Measurements from ENCODE around the gene RAET1L.
"Not testable (repeated sequence)": the region's sequence is repeated elsewhere in the genome, so short reads cannot be mapped to it uniquely, and the experiment has no call there.

The RAET1L gene

DNA sequence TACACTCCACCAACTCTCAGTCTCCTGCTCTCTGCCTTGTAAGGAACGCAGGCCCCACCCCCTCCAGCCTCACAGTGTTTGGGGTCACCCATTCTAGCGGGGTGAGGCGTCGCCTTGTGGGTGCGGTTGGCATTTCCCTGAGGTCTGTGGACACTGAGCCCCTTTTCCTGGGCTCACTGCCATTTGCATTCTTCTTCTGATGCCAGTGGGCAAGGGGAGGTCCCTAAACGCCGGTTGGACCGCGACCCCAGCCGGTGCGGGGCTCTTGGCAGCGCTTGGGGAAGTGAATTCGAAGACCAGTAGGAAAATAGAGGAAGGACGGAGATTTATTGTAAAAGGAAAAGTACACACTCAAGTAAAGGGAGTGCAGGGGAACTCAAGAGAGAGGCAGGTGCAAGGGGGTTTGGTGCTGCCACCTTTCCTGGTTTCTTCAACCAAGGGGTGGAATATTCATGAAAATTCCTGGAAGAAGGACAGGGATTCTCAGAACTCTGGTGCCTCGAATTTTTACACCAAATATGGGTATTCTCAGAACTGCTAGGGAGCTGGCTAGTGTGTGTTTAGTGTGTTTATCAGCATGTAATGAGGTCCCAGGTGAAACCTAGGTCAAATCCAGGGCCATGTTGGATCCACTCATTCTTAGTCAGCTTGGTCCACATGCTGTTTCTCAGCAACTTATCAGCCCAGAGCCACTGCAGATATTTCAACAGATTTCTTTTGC is 9.9 kb downstream of the RAET1L start:
- not testable (repeated sequence) for DNase-seq

DNA sequence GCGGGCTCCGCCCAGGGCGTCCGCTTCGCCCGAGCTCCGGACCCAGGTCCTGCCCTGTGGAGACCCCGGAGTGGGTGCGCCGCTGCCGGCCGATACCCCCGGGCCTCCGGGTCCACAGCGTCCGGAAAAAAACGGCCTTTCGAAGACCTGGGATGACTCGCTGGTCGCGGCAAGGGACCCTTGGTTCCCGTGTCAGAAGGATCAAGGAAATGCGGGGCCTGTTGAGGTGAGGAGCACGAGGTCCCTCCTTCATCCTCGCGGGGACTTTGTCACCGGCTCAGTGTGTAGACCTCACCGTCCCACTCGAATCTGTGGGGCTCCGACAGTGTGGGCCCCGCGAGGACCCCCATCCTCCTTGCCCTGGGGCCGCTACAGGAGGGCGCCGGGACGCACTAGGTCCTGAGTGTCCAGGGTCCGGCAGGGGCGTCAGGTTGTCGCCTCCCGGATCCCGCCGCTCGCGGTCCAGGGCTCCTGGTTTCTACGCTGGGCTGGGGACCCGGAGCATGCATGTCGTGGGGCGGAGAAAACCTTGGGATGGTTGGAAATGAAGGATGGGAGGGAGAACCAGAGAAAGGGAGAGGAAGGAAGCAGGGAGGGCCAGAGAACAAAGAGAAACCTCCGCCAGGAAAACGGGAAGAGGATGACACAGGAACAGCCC is 10.6 kb downstream of the RAET1L start:
- DNase-seq: not testable (repeated sequence)

DNA sequence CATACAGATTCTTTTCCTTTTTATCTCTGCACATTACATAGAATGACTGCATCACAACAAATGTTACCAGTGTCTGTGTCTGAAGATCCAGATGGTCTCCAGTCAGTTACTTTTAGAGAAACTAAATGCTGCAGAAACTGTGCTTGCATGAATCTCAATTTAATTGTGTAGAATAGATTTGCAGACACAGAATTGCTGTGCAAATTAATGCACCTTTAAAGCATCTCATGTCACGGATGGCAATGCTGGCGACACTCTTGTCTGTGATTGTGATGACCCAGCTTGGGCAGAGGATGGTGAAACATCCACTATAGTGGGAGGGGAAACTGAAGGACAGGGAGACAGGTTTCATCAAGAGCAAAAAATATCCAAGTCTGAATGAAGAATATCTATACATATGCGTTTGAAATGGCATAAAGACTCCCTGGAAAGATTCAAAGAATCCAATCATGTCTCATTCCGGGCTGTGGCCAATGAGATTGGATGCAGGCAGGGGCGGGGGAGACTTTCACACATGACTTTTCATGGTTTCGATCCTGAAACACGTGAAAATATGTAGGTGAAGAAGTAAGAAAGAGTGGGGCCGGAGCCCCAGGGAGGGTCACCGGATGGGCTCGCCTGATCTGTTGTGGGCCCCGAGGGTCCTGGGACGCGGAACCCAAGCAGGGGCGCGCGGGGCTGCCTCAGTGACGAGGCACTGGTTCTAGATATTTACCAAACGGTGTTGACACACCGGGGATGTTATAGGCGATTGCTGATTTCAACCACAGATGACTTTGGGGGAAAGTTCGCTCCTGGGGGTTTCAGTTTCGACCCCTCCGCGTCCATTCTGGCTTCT is 11.3 kb downstream of the RAET1L start:
- not testable (repeated sequence) for DNase-seq

DNA sequence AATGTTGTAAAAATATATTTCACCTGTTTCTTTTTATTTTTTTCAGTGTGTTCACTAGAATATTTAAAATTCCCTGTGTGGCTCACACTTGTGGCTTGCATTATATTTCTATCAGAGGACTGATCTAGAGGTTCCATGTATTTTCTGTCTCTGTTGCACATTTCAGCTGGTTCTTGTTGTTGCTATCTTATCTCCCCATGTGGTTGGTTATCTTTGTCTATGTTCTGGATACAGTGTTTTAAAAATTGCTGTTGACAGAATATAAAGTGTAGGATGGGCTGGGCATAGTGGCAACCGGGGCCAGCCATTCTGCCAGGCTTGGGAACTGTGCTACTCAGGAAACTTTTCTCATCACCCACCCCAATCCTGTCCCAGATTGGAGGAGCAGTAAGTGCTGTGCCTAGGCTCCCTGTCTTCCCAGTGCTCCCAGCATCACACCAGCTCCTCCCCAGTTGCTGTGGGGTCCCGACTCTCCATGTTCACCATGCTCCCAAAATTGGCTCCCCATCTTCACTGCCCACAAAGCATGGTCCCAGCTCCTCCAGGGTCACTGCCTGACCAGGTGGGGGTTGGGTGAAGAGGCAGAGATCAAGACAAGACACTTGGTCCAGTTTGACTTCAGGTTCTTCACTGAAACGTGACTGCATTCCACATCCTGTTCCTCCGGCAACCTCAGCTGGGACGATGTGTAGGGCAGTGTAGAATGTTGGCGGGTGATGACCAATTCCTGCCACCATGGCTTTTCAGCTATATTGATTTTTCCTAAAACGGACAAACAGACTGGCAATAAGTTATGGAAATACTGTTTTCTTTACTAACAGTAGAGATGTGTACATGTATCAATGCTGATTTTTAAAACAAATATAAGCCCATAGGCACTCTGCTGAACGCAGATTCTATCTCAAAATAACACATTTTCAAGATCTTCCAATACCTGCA is 12.2 kb downstream of the RAET1L start:
- not testable (repeated sequence) for DNase-seq

DNA sequence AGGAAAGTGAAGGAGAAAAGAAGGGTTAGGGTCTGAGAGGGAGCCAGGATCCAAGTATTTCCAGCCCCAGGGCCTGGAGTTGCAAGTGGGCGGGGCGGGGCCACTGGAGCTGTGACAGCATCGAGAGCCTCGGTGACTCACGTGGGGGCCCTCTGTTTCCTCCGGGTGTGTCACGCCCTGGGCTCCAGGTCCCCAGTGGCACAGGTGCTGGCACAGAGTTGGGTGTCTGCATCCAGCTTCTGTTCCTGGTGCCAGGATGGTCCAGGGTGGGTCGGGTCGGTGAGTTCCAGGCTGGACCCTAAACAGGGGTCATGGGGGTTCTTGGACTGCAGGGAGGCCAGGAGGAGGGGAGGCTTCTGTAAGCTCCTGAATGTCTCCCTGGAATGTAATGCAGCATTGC is 16.7 kb downstream of the RAET1L start:
- DNase-seq: no peak

DNA sequence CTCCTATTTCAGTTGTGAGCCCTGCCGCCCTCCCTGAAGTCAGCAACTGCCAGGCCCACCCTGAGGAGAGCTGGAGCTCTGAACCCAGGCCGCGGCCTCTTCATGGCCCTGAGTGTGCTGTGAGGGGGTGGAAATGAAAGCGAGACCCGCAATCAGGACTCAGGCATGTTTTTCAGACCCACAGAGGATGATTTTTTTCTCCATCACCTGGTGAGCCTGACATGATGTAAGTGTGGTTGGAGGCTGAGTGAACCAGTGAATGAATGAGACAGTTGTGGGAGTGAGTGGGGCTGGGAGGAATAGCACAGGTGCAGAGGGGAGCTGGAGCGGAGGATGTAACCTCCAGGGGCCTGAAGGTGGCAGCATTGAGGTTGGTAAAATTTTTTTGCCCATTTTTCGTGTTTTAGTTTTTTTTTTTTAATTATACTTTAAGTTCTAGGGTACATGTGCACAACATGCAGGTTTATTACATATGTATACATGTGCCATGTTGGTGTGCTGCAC is 18.3 kb downstream of the RAET1L start:
- no peak for DNase-seq

DNA sequence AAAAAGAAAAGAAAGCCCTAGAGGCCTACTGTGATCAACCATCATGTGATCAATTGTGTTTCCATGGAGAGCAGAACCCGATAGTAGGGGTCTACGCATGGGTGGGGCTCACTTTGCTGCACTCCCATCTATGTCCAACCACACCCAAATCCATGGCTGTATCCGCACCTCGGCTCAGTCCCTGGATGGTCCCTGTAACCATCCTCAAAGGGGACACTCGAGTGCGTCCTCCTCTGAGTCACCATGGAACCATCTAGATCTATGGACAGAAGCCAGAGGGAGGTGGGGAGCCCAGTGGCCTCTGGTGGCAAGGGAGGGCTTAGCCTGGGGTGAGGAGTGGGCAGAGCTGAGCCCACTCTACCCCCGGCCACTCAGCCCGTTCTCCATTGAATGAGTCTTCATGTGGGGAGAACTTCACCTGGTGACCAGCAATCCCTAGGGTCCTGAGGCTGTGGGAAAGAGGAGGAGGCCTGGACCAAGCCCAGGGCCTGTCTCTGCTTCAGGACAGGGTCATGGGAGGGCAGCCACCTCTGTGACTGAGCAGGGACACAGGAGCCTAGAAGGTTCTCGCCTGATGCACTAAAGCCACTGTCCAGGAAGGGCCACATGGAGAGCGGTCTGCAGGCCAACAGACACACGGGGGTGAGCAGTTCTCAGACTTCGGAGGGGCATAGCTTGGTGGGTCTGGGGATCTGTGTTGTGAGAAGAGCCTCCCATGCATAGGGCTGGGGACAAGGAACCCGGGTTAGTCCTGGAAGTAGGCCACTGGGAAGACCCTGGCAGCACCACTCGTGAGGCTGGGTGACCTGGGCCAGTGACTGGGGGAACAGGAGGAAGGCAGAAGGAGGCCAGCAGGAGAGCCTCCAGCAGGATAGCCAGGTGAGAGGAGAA is 19.3 kb downstream of the RAET1L start:
- no peak for DNase-seq

DNA sequence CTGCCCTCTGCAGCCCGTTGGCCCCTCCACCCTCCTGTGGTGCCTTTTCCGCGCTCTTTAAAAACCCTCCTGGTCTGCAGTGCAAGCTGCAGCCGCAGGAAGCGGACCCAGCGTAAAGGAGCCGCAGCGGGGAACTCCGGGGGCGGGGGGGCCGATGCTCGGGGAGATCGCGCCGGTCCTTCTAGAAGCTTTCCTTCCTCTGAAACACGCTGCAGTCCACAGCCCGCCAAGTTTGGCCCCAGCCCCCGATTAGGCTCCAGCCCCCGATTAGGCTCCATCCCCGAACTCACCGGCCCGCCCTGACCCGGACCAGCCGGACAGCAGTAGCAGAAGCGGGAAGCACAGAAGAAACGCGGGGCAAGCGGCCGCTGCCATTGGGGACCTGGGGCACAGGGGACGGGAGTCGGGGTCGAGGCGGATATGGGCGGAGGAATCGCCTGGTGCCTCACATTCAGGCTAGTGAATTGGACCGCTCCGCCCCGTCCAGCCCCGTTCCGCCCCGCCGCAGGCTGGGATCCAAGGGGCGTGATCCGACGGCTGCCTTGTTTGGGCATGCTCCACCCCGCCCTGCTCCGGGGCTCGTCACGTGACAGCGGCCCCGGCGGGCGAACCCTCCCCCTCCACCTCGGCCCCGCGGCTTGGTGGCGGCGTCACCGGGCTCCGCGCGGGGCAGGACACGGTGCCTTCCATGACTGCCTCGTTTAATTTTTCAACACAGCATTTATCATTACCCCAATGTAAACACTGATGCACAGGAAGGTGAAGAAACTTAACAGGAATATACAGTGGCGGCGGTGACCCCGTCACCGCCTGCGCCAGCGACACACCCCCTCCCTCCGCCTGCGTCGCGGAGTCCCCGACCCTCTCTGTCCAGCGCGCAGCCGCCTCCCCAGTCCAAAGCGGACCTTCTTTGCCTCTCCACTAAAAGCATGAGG is 20.3 kb downstream of the RAET1L start:
- peak; percentile 75 for DNase-seq

DNA sequence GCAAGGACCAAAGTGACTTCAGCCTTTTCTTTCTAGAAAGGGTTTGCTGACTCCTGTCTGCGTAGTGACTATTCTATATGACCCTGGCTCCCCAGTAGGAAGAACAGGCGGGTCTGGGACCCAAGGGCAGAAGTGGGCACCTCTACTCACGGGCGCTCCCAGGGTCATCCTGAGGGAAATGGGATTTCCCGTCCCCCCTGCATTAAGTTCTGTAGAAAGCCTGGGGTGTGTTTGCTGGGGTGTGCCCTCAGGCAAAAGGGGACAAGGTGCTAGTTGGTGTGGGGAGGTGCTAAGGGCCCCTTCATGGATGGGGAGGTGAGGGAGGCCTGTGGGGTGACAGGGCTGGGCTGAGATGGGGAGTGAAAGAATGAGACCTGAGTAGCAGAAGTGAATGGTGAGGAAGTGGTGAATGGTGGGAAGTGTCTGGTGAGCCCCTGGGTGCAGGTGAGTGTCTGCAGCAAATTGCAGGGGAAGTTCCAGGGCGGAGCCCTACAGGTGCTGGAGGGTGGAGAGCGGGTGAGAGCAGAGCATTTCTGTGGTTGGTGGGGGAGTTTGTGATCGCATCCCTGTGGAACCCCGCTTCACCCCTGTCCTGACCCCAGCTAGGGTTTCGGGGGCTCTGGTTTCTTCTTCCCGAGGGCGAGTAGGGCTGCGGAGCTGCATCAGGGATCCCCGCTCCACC is 21.1 kb downstream of the RAET1L start:
- DNase-seq: no peak

DNA sequence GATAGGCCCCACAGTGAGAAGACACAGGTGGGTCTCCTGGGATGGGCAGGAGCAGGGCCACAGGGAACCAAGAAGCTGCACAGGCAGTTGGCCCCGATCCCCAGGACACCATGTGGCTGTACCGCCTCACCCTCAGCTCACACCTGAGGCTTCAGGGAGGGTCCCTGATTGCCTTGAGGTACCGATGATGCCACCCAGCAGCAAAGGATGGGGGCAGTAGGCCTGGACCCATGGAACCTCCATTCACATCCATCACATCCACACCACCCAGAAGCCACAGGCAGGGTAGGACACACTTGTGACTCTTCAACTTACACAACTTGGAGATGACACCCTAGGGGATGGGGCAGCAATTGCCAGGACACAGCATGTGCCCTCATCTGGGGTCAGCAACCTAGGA is 21.7 kb downstream of the RAET1L start:
- not testable (repeated sequence) for DNase-seq

DNA sequence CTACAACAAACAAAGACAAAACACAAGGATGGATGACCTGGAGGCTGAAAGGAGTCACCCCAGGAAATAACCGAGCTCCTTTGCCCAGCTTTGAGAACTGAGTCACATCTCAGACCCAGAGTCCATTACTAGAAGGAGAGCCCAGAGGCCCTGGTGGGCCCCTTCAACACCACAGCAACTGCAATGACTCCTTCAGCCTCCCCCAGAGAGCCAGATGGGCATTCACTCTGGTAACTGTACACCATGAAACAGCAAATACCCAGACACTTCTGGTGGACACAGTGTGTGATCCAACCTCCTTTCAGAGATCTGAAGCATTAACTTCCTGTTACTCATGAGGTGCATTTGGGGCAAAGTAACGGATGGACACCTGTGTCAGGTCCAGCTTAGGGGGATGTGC is 22.6 kb downstream of the RAET1L start:
- no peak for DNase-seq

DNA sequence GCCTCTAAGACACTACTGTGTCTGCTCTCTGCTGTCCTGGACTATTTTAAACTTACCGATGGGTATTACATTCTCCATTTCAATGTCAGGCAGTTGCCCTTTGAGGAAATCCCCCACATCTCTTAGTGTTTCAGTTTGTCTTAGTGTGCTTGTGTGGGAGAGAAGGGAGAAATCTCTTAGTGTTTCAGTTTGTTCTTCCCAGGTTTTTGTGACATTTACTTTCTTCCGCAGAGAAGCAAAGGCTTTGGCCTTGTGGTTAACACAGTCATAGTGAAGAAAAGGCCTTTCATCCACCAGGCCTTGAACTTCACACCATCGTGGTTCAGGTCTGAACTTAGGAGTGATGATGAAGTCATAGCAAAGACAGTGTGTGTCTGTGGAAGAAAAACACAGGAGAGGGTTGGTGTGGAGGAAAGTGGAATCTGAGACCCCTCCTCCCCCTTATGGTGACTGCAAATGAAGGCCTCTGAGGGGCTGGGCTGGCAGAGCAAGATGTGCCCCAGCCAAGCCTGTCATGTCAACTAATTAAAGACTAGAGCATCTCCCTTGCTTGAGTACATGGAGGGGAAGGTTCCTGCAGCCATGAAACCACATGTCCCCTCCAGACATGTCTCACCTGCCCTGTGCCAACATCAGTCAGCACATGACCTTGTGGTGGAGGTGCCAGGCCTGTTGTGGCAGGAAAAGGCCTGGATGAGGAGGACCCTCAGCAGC is 23.9 kb downstream of the RAET1L start:
- no peak for DNase-seq

DNA sequence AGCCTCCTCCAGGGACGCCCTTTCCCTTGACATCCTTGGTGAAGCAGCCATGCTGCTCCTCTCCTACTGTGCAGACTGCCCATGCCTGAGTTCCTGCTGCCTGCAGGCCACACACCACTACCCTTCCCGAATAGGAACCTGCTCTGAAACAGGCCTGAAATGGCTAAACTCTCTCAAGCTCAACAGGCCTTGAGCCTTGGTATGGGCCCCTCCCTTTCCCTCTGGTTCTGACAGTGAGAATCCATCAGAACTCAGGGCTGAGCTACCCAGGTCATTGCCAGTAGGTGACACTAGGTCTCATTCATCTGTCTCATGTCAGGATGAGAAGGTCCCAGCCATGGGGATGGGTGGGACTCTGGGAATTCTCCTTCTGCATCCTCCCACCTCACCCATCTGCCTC is 25.7 kb downstream of the RAET1L start:
- no peak for DNase-seq

DNA sequence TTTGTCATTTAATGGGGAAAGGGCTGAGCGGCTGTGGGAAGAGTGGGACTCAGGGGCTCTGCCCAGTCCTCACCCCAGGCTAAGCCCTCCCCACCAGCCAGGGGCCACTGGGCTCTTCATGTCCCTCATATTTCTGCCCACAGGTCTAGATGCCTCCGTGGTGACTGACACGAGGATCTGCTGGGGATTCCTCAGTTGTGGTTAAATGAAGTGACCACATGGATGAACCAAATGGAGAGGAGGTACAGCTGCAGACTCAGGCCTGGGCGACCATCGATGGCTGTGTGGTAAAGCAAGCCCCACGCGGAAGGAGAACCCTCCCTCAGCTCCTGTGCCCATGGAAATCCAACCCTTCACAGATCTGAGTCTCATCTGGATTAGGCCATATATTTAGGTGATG is 29.4 kb downstream of the RAET1L start:
- DNase-seq: no peak

DNA sequence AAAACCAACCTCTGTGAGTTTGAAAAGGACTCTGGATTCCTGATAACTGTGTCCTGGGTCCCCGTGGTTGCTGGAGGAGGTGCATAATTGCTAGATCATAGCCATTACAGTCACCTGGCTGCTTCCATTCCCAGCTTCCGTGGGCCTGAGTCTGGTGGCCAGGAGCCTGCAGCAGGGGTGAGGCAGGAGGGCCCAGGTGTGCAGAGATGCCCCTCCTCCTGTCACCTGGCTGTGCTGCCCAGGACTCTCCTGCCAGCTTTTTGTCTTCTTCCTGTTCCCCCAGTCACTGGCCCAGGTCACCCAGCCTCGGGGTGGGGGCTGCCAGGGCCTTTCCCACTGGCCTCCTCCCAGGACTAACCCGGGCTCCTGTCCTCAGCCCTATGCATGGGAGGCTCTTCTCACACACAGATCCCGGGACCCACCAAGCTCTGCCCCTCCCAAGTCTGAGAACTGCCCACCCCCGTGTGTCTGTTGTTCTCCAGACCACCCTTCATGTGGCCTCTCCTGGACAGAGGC is 30.0 kb downstream of the RAET1L start:
- DNase-seq: no peak

DNA sequence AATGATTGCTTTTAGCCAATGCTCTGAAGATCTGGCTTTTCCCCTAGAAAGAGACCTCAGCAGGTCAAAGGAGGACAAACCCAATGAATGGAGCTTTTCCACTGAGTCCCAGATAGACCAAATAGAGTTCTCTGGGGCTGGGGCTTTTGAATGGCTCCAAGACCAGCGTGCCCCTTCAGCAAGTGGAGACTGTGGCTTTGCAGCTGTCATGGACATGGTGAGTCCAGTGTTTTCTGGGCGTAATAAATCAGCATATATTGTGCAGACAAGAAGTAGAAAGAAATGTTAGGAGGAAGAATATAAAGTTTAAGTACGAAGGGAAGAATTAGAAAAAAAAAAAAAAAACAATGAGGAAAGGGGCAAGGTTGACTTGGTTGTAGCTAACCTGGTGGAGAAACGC is 33.5 kb downstream of the RAET1L start:
- no peak for DNase-seq

DNA sequence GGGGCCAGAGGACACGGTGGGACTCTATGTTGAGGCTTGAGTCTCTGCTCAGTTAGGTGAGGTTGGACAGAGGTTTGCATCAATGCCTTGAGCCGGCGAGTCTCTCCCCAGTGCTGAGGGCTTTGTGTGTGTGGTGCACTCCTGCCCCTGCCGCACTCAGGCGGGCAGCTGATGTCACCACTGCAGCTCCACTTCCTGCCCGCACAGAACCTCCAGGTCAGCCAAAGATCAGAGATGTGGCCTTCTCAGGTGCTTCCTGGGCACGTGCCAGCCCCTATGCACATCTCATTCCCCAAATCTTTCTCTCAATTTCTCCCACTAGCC is 33.9 kb downstream of the RAET1L start:
- DNase-seq: not testable (repeated sequence)

DNA sequence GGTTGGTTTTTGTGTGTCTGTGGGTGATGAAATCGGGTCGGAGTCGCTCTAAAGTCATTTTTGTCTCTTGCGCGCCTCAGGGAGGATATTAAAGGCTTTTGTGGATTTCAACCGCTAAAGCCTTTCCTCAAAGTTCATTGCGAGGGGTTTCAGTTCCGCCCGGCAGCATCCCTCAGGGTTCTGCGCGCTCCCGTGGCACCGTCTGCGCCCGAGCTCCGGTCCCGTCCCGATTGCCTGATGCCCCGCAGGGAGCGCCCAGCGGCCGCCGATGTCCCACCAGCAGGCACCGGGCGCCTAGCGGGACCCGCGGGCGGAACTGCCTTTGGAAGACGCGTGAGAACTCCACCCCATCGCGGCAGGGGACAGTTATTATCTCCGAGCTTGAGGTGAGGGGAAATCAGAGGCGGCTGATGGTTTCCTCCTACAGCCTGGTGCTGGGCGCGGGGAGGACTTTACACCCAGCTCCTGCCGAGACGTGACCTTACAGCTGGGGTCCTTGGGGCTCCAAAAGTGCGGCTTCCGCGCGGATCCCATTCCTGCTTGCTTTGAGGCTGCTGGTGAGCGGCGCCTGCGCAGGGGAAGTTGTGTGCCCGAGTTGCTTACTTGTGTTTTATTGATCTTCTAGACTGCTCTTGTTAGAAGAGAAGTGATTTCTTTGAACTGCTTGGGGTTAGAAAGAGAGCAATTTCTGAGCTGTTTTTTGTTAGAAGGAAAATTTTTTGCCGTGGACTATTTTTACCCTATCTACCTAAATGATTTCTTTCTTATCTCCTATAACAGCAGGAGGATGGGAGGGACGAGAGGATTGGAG is 34.5 kb downstream of the RAET1L start:
- DNase-seq: no peak
